Loucy (cell line): ENCODE data around the gene IP6K2.

ENCODE experiments used
- H2AFZ ChIP-seq: fragments of 200-600 bp; sonication (generic); 2 replicates; pipeline ENCODE4 v1.6.0; 2016; ENCODE audit warnings: antibody characterized with exemption, mild to moderate bottlenecking, low read length, moderate library complexity
- H3F3A ChIP-seq: fragments of 200-600 bp; 2 replicates; pipeline ENCODE4 v1.6.0; 2016; ENCODE audit warnings: antibody characterized with exemption, low read depth, mild to moderate bottlenecking
- H3K27me3 ChIP-seq: fragments of 200-600 bp; sonication (generic); 2 replicates; pipeline ENCODE4 v1.6.1; 2014; ENCODE audit warnings: low read length, mild to moderate bottlenecking; ENCODE audit not compliant: insufficient read depth, poor library complexity, severe bottlenecking
- H3K36me3 ChIP-seq: fragments of 200-600 bp; sonication (generic); 2 replicates; pipeline ENCODE4 v1.6.1; 2016; ENCODE audit warnings: low read length; ENCODE audit not compliant: insufficient read depth
- H3K4me1 ChIP-seq: fragments of 200-600 bp; sonication (generic); 2 replicates; pipeline ENCODE4 v1.5.1; 2014; ENCODE audit warnings: low read length, mild to moderate bottlenecking; ENCODE audit not compliant: insufficient read depth, poor library complexity, severe bottlenecking
- H3K4me2 ChIP-seq: fragments of 200-600 bp; sonication (generic); 2 replicates; pipeline ENCODE4 v1.6.0; 2014; ENCODE audit warnings: antibody characterized with exemption, low read length, low read depth, mild to moderate bottlenecking; ENCODE audit not compliant: poor library complexity, severe bottlenecking
- H3K4me3 ChIP-seq: fragments of 200-600 bp; sonication (generic); 2 replicates; pipeline ENCODE4 v1.5.1; 2014; ENCODE audit warnings: low read length, mild to moderate bottlenecking, mixed read lengths; ENCODE audit not compliant: poor library complexity, severe bottlenecking
- H3K79me2 ChIP-seq: fragments of 200-600 bp; sonication (generic); 2 replicates; pipeline ENCODE4 v1.6.1; 2014; ENCODE audit warnings: low read length; ENCODE audit not compliant: insufficient read depth
- H3K9ac ChIP-seq: fragments of 200-600 bp; sonication (generic); 2 replicates; pipeline ENCODE4 v1.6.0; 2014; ENCODE audit warnings: mild to moderate bottlenecking, low read depth, low read length, moderate library complexity; ENCODE audit not compliant: poor library complexity, severe bottlenecking
- H3K9me2 ChIP-seq: fragments of 200-600 bp; sonication (generic); replicated peaks from 2 replicates; pipeline ENCODE4 v1.6.1; 2016; ENCODE audit warnings: low read depth, low read length, mixed read lengths
- H3K9me3 ChIP-seq: fragments of 200-600 bp; sonication (generic); 2 replicates; pipeline ENCODE4 v1.6.1; 2014; ENCODE audit warnings: mild to moderate bottlenecking, antibody characterized with exemption, low read length, low read depth; ENCODE audit not compliant: insufficient read depth
- H4K20me1 ChIP-seq: fragments of 200-600 bp; sonication (generic); 2 replicates; pipeline ENCODE4 v1.6.0; 2014; ENCODE audit warnings: antibody characterized with exemption, low read length, mild to moderate bottlenecking; ENCODE audit not compliant: insufficient read depth, poor library complexity, severe bottlenecking
- CTCF ChIP-seq: fragments of 200-600 bp; sonication (generic); conservative IDR thresholded peaks from 2 replicates; pipeline ENCODE4 v1.5.1; 2014; ENCODE audit warnings: mild to moderate bottlenecking, antibody characterized with exemption, low read length
- EZH2phosphoT487 ChIP-seq: fragments of 200-600 bp; IDR thresholded peaks from 2 replicates; pipeline ENCODE4 v1.6.1; 2018; ENCODE audit warnings: antibody characterized with exemption, mild to moderate bottlenecking, moderate library complexity, borderline replicate concordance

The IP6K2 gene

GRCh38 chr3:48692551-48692950, 24.5 kb downstream of the IP6K2 start:
- peaks cover 88% of the 10 kb centered on the region for H3K36me3 ChIP-seq
- no peaks in the 10 kb centered on the region for H3K4me1 ChIP-seq
- no peak overlapping the region for H3K4me3 ChIP-seq
- no peaks in the 10 kb centered on the region for H3F3A ChIP-seq
- no peak overlapping the region for H3K9ac ChIP-seq
- H2AFZ ChIP-seq, result no peak overlapping the region
- H3K27me3 ChIP-seq, result no peaks in the 10 kb centered on the region
- no peaks in the 10 kb centered on the region for H3K9me2 ChIP-seq
- peaks cover 69% of the 10 kb centered on the region for H4K20me1 ChIP-seq
- H3K4me2 ChIP-seq, result no peak overlapping the region
- TF ChIP-seq CTCF, result no peak
- no peak for TF ChIP-seq EZH2phosphoT487
- H3K9me3 ChIP-seq, result no peaks in the 10 kb centered on the region
- peaks cover 40% of the 10 kb centered on the region for H3K79me2 ChIP-seq

DNA sequence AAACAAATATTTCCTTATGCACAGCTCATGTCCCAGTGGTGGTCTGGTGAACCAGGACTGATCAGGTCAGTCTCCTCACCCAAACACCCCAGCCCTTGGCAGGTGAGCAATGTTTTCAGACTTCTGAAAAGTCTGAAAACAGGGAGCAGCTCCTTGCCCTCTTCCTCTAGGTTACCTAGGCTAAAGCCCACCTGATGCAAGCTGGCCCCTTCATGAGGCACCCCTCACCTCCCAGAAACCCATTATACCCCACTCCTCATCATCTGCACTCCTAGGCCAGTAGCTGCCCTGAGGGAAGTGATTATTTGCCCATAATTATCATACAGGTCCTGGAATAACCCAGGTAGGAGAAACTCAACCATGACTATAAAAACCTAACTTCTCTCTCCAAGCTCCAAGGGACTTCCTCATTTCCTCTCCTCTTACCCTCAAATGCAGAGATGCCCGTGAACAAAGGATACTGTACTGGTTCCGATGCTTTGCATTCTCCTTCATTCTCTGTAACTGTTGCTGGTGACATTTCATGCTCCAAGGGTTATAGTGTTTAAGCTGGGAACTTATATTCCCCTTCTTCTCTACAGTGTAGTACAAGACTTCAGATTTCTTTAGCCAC, 26.1 kb downstream of the IP6K2 start:
- Histone ChIP-seq H3K36me3 (peaks cover 86% of the 10 kb centered on the region), H4K20me1 (peaks cover 61% of the 10 kb centered on the region), H3K79me2 (peaks cover 24% of the 10 kb centered on the region)

DNA sequence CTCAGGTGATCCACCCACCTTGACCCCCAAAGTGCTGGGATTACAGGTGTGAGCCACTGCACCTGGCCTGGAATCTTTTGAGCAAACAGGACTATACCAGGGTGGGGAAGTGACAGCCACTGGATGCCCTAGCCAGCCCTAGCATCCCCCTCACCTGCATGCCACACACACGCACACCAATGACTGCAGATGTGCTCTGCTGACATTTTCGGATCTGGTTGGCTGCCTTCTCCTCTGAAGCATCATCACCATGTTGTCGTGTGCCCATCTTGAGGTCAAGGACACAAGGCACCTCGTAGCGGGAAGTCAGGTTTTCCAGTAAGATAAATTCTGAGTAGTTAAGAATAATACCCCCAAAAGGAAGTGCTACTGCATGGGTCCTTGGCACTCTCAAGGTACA, 27.6 kb downstream of the IP6K2 start:
- H3K4me3 ChIP-seq, result no peak overlapping the region
- H3K36me3 ChIP-seq, result peaks cover 74% of the 10 kb centered on the region
- no peak for TF ChIP-seq EZH2phosphoT487
- no peak for TF ChIP-seq CTCF
- H3K4me1 ChIP-seq, result peaks cover 5% of the 10 kb centered on the region
- no peak overlapping the region for H3K9ac ChIP-seq
- H3K9me2 ChIP-seq, result no peaks in the 10 kb centered on the region
- H3K9me3 ChIP-seq, result no peaks in the 10 kb centered on the region
- H3F3A ChIP-seq, result peaks cover 3% of the 10 kb centered on the region; the same call in 1 of the 2 replicates
- peaks cover 21% of the 10 kb centered on the region for H3K79me2 ChIP-seq
- no peak overlapping the region for H3K4me2 ChIP-seq
- peaks cover 46% of the 10 kb centered on the region for H4K20me1 ChIP-seq
- no peaks in the 10 kb centered on the region for H3K27me3 ChIP-seq
- H2AFZ ChIP-seq, result no peak overlapping the region

More for the DNA sequence above, 26.1 kb downstream of the IP6K2 start:
- Histone ChIP-seq H3K4me1 (no peaks in the 10 kb centered on the region), H3K9ac (no peak overlapping the region), H3K4me2 (no peak overlapping the region), H3F3A (peaks cover 3% of the 10 kb centered on the region; the same call in 1 of the 2 replicates), H3K9me2 (no peaks in the 10 kb centered on the region), H3K27me3 (no peaks in the 10 kb centered on the region), H2AFZ (no peak overlapping the region), H3K9me3 (no peaks in the 10 kb centered on the region), H3K4me3 (no peak overlapping the region)
- TF ChIP-seq CTCF, result no peak
- no peak for TF ChIP-seq EZH2phosphoT487
